Uterus (tissue), 2 donors: Measurements from ENCODE around the gene PREX1.
"Not testable (repeated sequence)": the region's sequence is repeated elsewhere in the genome, so short reads cannot be mapped to it uniquely, and the experiment has no call there.

Experiments
- CTCF ChIP-seq, 4 experiments: fragments of 200-600 bp in 2 of 4; fragments of 450-650 bp in 2 of 4; sonication (generic) in 2 of 4; IDR thresholded peaks; one replicate each; pipeline ENCODE4 v1.5.1; 2016 to 2019; ENCODE audit warnings: antibody characterized with exemption in 4 of 4, mild to moderate bottlenecking in 2 of 4, moderate library complexity in 1 of 4
- POLR2A ChIP-seq, 2 donors: fragments of 450-650 bp; IDR thresholded peaks; one replicate each; pipeline ENCODE4 v1.6.1; 2016; ENCODE audit warnings: antibody characterized with exemption in 2 of 2, mild to moderate bottlenecking in 1 of 2, moderate library complexity in 1 of 2

GRCh38 chr20:48598303-48598941 lies 229.4 kb downstream of the PREX1 start:
- not testable (repeated sequence) for TF ChIP-seq POLR2A, CTCF (IDR thresholded peaks at IDR 0.05)
